HepG2 (cell line): ENCODE measurements around the gene WDFY1. TPM values are rescaled to one million over a fixed set of nuclear protein-coding genes. Genes with fewer than 3 reads are reported as not detected.

Experiments
- ATAC-seq: fragments of 200-7000 bp; cut with Tn5 transposase; 3 replicates; pipeline ENCODE4 v1.9.1; 2020; ENCODE audit warnings: mild to moderate bottlenecking, moderate library complexity
- BruUV-seq: library from RNA; stranded (reverse); fragments of 400-500 nt; replicated peaks from 2 replicates; lab custom pipeline; 2021; lab: Mats Ljungman, UMichigan
- CTCF ChIA-PET: fragments of 300-600 bp; formaldehyde crosslinking; extraction: SDS; loops from one replicate; lab custom pipeline; 2021; ENCODE audit warnings: low total read pairs, inconsistent platforms, low intra/inter-chr PET ratio; lab: Yijun Ruan, JAX
- POLR2A ChIA-PET: fragments of 350-600 bp; sonication (Branson Sonifier 250); formaldehyde crosslinking; loops from one replicate; lab custom pipeline; 2020; ENCODE audit warnings: antibody characterized with exemption, inconsistent platforms; lab: Yijun Ruan, JAX
- DNase-seq: peaks from one replicate; pipeline ENCODE4 v3.0.0-alpha.2; 2015; ENCODE audit warnings: low spot score
- FAIRE-seq: peaks from 3 replicates; lab custom pipeline; 2011; peaks lifted over from hg19 to GRCh38; lab: Jason Lieb, UNC
- H2AFZ ChIP-seq: one replicate; pipeline ENCODE4 v1.6.1; 2011; ENCODE audit warnings: low read length, inconsistent platforms
- H3K27ac ChIP-seq: fragments of 300-600 bp; 3 replicates; pipeline ENCODE4 v1.8.0; 2011; ENCODE audit warnings: mixed run types, mild to moderate bottlenecking, mixed read lengths, low read length, inconsistent platforms; ENCODE audit not compliant: insufficient read depth; ENCODE audit errors: extremely low read length
- H3K27me3 ChIP-seq, 2 experiments: fragments of 200-600 bp in 1 of 2; 2 replicates in 1 of 2; 3 replicates in 1 of 2; pipeline versions ENCODE4 v1.6.0 to v1.8.0; 2011; ENCODE audit warnings: low read length in 2 of 2, mild to moderate bottlenecking in 2 of 2, moderate library complexity in 2 of 2, inconsistent platforms in 1 of 2; ENCODE audit not compliant: insufficient read depth in 2 of 2, control insufficient read depth in 1 of 2
- H3K36me3 ChIP-seq, 2 experiments: fragments of 200-600 bp in 1 of 2; replicated peaks in 1 of 2; 2 replicates in 1 of 2; 3 replicates in 1 of 2; pipeline versions ENCODE4 v1.5.1 to v1.8.0; 2011; ENCODE audit warnings: low read length in 2 of 2, inconsistent platforms in 1 of 2; ENCODE audit not compliant: insufficient read depth in 2 of 2, control insufficient read depth in 1 of 2
- H3K4me1 ChIP-seq: 2 replicates; pipeline ENCODE4 v1.5.1; 2012; ENCODE audit warnings: low read length, inconsistent platforms; ENCODE audit not compliant: insufficient read depth
- H3K4me2 ChIP-seq: 2 replicates; pipeline ENCODE4 v1.6.0; 2011; ENCODE audit warnings: low read depth, low read length, inconsistent platforms
- H3K4me3 ChIP-seq, 3 experiments: fragments of 200-600 bp in 1 of 3; sonication (generic), shearing (Covaris generic) in 1 of 3; replicated peaks in 1 of 3; 2 replicates each; pipeline ENCODE4 v1.5.1; 2011 to 2016; ENCODE audit warnings: low read length in 3 of 3, inconsistent platforms in 2 of 3, low read depth in 2 of 3, mild to moderate bottlenecking in 2 of 3, control low read depth in 1 of 3, mixed read lengths in 1 of 3; ENCODE audit not compliant: insufficient read depth in 1 of 3
- H3K79me2 ChIP-seq: one replicate; pipeline ENCODE4 v1.6.1; 2011; ENCODE audit warnings: low read length, inconsistent platforms; ENCODE audit not compliant: insufficient read depth
- H3K9ac ChIP-seq: 2 replicates; pipeline ENCODE4 v1.6.0; 2011; ENCODE audit warnings: mild to moderate bottlenecking, low read depth, low read length, inconsistent platforms; ENCODE audit not compliant: insufficient read depth
- H3K9me3 ChIP-seq: 2 replicates; pipeline ENCODE4 v1.5.1; 2012; ENCODE audit warnings: mild to moderate bottlenecking, low read length
- H4K20me1 ChIP-seq: 2 replicates; pipeline ENCODE4 v1.6.0; 2011; ENCODE audit warnings: inconsistent platforms, mild to moderate bottlenecking, low read length, moderate library complexity; ENCODE audit not compliant: insufficient read depth
- MYPOP ChIP-seq: sonication (generic); formaldehyde crosslinking; IDR thresholded peaks from 2 replicates; pipeline ENCODE4 v1.8.1; 2023; ENCODE audit warnings: mild to moderate bottlenecking, moderate library complexity, missing genetic modification reagents
- RFX5 ChIP-seq: IDR thresholded peaks from 2 replicates; pipeline ENCODE4 v1.6.1; 2011; ENCODE audit warnings: low read depth, low read length, improper control_type of control experiment
- ZBED4 ChIP-seq: sonication (generic); formaldehyde crosslinking; IDR thresholded peaks from 2 replicates; pipeline ENCODE4 v1.4.0; 2020; ENCODE audit warnings: missing genetic modification reagents, borderline replicate concordance
- WGBS: methylation state at CpG from one replicate; pipeline ENCODE4 v1.1.6; 2017; ENCODE audit warnings: low lambda C conversion rate; 5-methylcytosine and 5-hydroxymethylcytosine counted together
- in situ Hi-C: cut with HindIII; loops from 2 replicates; pipeline ENCODE4 v1.10.0; 2017; ENCODE audit warnings: low pct_unique_long_range_greater_than_20kb; ENCODE audit not compliant: extremely low pct_ligation_motif_present
- intact Hi-C: fragments of 100-400 bp; cut with micrococcal nuclease; formaldehyde crosslinking; loops from one replicate; pipeline ENCODE4 v1.10.0; 2022; ENCODE audit not compliant: unreplicated experiment
- polyA plus RNA-seq, 8 experiments: library from polyadenylated mRNA; depleted of rRNA in 3 of 8; stranded (reverse) in 7 of 8; unstranded in 1 of 8; fragments of >200 nt; fragmentation: Illumina TruSeq in 4 of 8; extraction: Trizol in 4 of 8; gene quantifications; 2 replicates each; pipeline versions ENCODE4 v1.2.1 to v1.2.3, GENCODE V29; 2011 to 2016; ENCODE audit warnings: low read depth in 4 of 8, missing spikeins in 1 of 8, mixed read lengths in 1 of 8; ENCODE audit not compliant: insufficient read depth in 1 of 8
- total RNA-seq, 5 experiments: library from RNA; depleted of rRNA; stranded (reverse); fragments of >200 nt; fragmentation: Illumina TruSeq; extraction: Trizol; gene quantifications; 2 replicates each; pipeline ENCODE4 v1.2.3, GENCODE V29; 2016; ENCODE audit warnings: low read depth in 1 of 5
- TF ChIP-seq, protein P1 (sequence below): sonication (generic); formaldehyde crosslinking; IDR thresholded peaks from 2 replicates; pipeline ENCODE4 v1.5.0; 2020; ENCODE audit warnings: missing genetic modification reagents, mild to moderate bottlenecking, borderline replicate concordance
- TF ChIP-seq, protein P2 (sequence below): sonication (generic); formaldehyde crosslinking; IDR thresholded peaks from 2 replicates; pipeline ENCODE4 v1.4.0; 2020; ENCODE audit warnings: missing genetic modification reagents

The WDFY1 gene
- total and polyA plus RNA-seq, 2 of the 13 experiments (the other 11 are each of a cell fraction or from before 2014, with no cell fraction given): 77.0 to 78.4 TPM

- Histone ChIP-seq H2AFZ (no peak overlapping the region), H3K27ac (no peak overlapping the region), H3K79me2 (no peaks in the 10 kb centered on the region), H3K4me2 (no peak overlapping the region), H3K36me3 (peaks cover 13 to 53% of the 10 kb centered on the region in 2 experiments), H3K27me3 (no peaks in the 10 kb centered on the region), H3K9me3 (no peaks in the 10 kb centered on the region), H3K4me3 (no peak overlapping the region), H3K9ac (no peak overlapping the region), H4K20me1 (no peaks in the 10 kb centered on the region; the same call in 1 of the 2 replicates), H3K4me1 (peaks cover 15% of the 10 kb centered on the region)
- in situ Hi-C loops: no loop called here
- CTCF ChIA-PET: no interaction called here
- TF ChIP-seq ZBED4 (CRISPR knock-in tag) (no peak), MYPOP (no peak), RFX5 (0 out of 2 replicates have a peak, but pooled peaks have one; percentile 66)
- TF ChIP-seq, protein P1, sequence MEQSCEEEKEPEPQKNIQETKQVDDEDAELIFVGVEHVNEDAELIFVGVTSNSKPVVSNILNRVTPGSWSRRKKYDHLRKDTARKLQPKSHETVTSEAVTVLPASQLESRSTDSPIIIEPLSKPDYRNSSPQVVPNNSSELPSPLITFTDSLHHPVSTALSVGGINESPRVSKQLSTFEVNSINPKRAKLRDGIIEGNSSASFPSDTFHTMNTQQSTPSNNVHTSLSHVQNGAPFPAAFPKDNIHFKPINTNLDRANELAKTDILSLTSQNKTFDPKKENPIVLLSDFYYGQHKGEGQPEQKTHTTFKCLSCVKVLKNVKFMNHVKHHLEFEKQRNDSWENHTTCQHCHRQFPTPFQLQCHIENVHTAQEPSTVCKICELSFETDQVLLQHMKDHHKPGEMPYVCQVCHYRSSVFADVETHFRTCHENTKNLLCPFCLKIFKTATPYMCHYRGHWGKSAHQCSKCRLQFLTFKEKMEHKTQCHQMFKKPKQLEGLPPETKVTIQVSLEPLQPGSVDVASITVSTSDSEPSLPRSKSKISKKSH: no peak
- TF ChIP-seq, protein P2, sequence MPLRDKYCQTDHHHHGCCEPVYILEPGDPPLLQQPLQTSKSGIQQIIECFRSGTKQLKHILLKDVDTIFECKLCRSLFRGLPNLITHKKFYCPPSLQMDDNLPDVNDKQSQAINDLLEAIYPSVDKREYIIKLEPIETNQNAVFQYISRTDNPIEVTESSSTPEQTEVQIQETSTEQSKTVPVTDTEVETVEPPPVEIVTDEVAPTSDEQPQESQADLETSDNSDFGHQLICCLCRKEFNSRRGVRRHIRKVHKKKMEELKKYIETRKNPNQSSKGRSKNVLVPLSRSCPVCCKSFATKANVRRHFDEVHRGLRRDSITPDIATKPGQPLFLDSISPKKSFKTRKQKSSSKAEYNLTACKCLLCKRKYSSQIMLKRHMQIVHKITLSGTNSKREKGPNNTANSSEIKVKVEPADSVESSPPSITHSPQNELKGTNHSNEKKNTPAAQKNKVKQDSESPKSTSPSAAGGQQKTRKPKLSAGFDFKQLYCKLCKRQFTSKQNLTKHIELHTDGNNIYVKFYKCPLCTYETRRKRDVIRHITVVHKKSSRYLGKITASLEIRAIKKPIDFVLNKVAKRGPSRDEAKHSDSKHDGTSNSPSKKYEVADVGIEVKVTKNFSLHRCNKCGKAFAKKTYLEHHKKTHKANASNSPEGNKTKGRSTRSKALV: no peak
- BruUV-seq: no TSS peak
- no peak for ATAC-seq
- WGBS: 96% methylated on average over 8 of the region's 8 CpGs
- FAIRE-seq: no peak
- DNase-seq: no peak
- POLR2A ChIA-PET: interaction anchor here (1.9 kb wide), 1 partner anchor 36 kb away, joined by 7 read pairs; no protein-coding TSS in a partner anchor
- intact Hi-C loops: no loop called here
Measured at GRCh38 chr2:223894009-223894408, 51.1 kb downstream of the WDFY1 start.
